GM23338 (cell line): ENCODE results near the gene CHD9NB. TPM values are rescaled to one million over a fixed set of nuclear protein-coding genes. Genes with fewer than 3 reads are reported as not detected.

Experiments
- CREB1 ChIP-seq: fragments of 250-450 bp; sonication (Bioruptor Pico); IDR thresholded peaks from 2 replicates; pipeline ENCODE4 v1.5.0; 2020; ENCODE audit warnings: low read depth, mild to moderate bottlenecking, moderate library complexity
- CTCF ChIP-seq, 2 experiments: fragments of 200-600 bp in 1 of 2; sonication (generic) in 1 of 2; conservative IDR thresholded peaks; 2 replicates each; pipeline versions ENCODE4 v1.5.1 to v1.6.1; 2016 to 2017; ENCODE audit warnings: antibody characterized with exemption in 2 of 2, low read depth in 2 of 2, mild to moderate bottlenecking in 2 of 2, moderate library complexity in 1 of 2
- ETS1 ChIP-seq: IDR thresholded peaks from 2 replicates; pipeline ENCODE4 v1.6.1; 2016; ENCODE audit warnings: antibody characterized with exemption
- EZH2phosphoT487 ChIP-seq: fragments of 200-600 bp; sonication (generic); IDR thresholded peaks from one replicate; pipeline ENCODE4 v1.8.1; 2018; ENCODE audit warnings: antibody characterized with exemption; ENCODE audit not compliant: unreplicated experiment
- STAT1 ChIP-seq: IDR thresholded peaks from one replicate; pipeline ENCODE4 v1.6.1; 2016; ENCODE audit warnings: antibody characterized with exemption; ENCODE audit not compliant: unreplicated experiment
- ZNF114 ChIP-seq: fragments of 250-450 bp; sonication (Bioruptor Pico); IDR thresholded peaks from 2 replicates; pipeline ENCODE4 v1.5.0; 2020; ENCODE audit warnings: mild to moderate bottlenecking, moderate library complexity
- ZNF462 ChIP-seq: fragments of 250-450 bp; sonication (Bioruptor Pico); IDR thresholded peaks from 2 replicates; pipeline ENCODE4 v1.5.0; 2020; ENCODE audit warnings: mild to moderate bottlenecking, moderate library complexity
- polyA plus RNA-seq: library from polyadenylated mRNA; unstranded; fragments of >200 nt; fragmentation: Nextera tagmentation; extraction: Ambion mirVana; gene quantifications from 2 replicates; pipeline ENCODE4 v1.2.1, GENCODE V29; 2016
- total RNA-seq: library from RNA; depleted of rRNA; stranded (reverse); fragments of >200 nt; shearing (Covaris generic); gene quantifications from 2 replicates; pipeline ENCODE4 v1.2.3, GENCODE V29; 2014

The CHD9NB gene
- total and polyA plus RNA-seq, 2 experiments from 2014 or later: 1.7 to 4.2 TPM

GRCh38 chr16:53097190-53097589 is 44.5 kb upstream of the CHD9NB start (continued):
- no peak for TF ChIP-seq ZNF462 (CRISPR knock-in tag)
- no peak for TF ChIP-seq CREB1 (CRISPR knock-in tag)
- no peak for TF ChIP-seq EZH2phosphoT487
- TF ChIP-seq ZNF114 (CRISPR knock-in tag): no peak
- no peak for TF ChIP-seq CTCF (conservative IDR thresholded peaks at IDR 0.05; ENCODE audit: low read depth in 2 of 2)
- TF ChIP-seq STAT1: no peak
- no peak for TF ChIP-seq ETS1
